SK-N-SH (cell line): ENCODE results near the gene CLTCL1. TPM values are rescaled to one million over a fixed set of nuclear protein-coding genes. Genes with fewer than 3 reads are reported as not detected.

Source experiments
- CTCF ChIA-PET: fragments of 300-600, 350-600 bp; formaldehyde crosslinking; extraction: SDS; loops from one replicate; lab custom pipeline; 2021; lab: Yijun Ruan, JAX
- POLR2A ChIA-PET: fragments of 350-600 bp; sonication (Branson Sonifier 250); formaldehyde crosslinking; extraction: SDS; loops from one replicate; lab custom pipeline; 2020; ENCODE audit warnings: antibody characterized with exemption, inconsistent platforms; lab: Yijun Ruan, JAX
- DNase-seq: peaks from one replicate; pipeline ENCODE4 v3.0.0; 2012
- H2AFZ ChIP-seq: fragments of 200-600 bp; sonication (generic); 2 replicates; pipeline ENCODE4 v1.8.1; 2016; ENCODE audit warnings: antibody characterized with exemption, mild to moderate bottlenecking, low read depth
- H3F3A ChIP-seq: fragments of 200-600 bp; sonication (generic); replicated peaks from 2 replicates; pipeline ENCODE3; 2016; ENCODE audit warnings: antibody characterized with exemption, mild to moderate bottlenecking; ENCODE audit not compliant: insufficient read depth
- H3K27ac ChIP-seq, 2 experiments: fragments of 200-500 bp in 1 of 2; fragments of 200-600 bp in 1 of 2; sonication (Bioruptor generic) in 1 of 2; sonication (generic), shearing (Covaris generic) in 1 of 2; 2 replicates each; pipeline versions ENCODE4 v1.5.1 to v1.6.1; 2014 to 2016; ENCODE audit warnings: low read depth in 2 of 2, inconsistent platforms in 1 of 2, low read length in 1 of 2, mild to moderate bottlenecking in 1 of 2, mixed read lengths in 1 of 2
- H3K27me3 ChIP-seq: fragments of 200-600 bp; sonication (generic), shearing (Covaris generic); 2 replicates; pipeline ENCODE4 v1.6.1; 2016; ENCODE audit warnings: mixed run types; ENCODE audit not compliant: insufficient read depth
- H3K36me3 ChIP-seq, 2 experiments: fragments of 200-500 bp in 1 of 2; fragments of 200-600 bp in 1 of 2; sonication (Bioruptor generic) in 1 of 2; sonication (generic) in 1 of 2; replicated peaks in 1 of 2; 2 replicates each; pipeline versions ENCODE3 to v1.5.1; 2014 to 2016; ENCODE audit warnings: low read length in 1 of 2, mild to moderate bottlenecking in 1 of 2; ENCODE audit not compliant: insufficient read depth in 2 of 2, control insufficient read depth in 1 of 2
- H3K4me1 ChIP-seq, 2 experiments: fragments of 200-500 bp in 1 of 2; fragments of 200-600 bp in 1 of 2; sonication (Bioruptor generic) in 1 of 2; sonication (generic), shearing (Covaris generic) in 1 of 2; 2 replicates each; pipeline versions ENCODE4 v1.5.1 to v1.6.1; 2014 to 2016; ENCODE audit warnings: low read depth in 1 of 2, low read length in 1 of 2, mixed run types in 1 of 2; ENCODE audit not compliant: insufficient read depth in 2 of 2, control insufficient read depth in 1 of 2
- H3K4me2 ChIP-seq: fragments of 200-600 bp; sonication (generic), shearing (Covaris generic); 2 replicates; pipeline ENCODE4 v1.6.1; 2017; ENCODE audit warnings: mixed run types
- H3K4me3 ChIP-seq, 2 experiments: fragments of 200-500 bp in 1 of 2; fragments of 200-600 bp in 1 of 2; sonication (Bioruptor generic) in 1 of 2; sonication (generic), shearing (Covaris generic) in 1 of 2; 2 replicates each; pipeline versions ENCODE4 v1.5.1 to v1.8.1; 2014 to 2016; ENCODE audit warnings: low read depth in 2 of 2, inconsistent platforms in 1 of 2, low read length in 1 of 2, mild to moderate bottlenecking in 1 of 2, mixed read lengths in 1 of 2, moderate library complexity in 1 of 2
- H3K79me2 ChIP-seq: fragments of 200-600 bp; sonication (generic); 2 replicates; pipeline ENCODE4 v1.8.1; 2017; ENCODE audit warnings: mild to moderate bottlenecking; ENCODE audit not compliant: insufficient read depth
- H3K9ac ChIP-seq: fragments of 200-600 bp; sonication (generic); 2 replicates; pipeline ENCODE4 v1.6.1; 2017; ENCODE audit warnings: mixed run types
- H3K9me2 ChIP-seq: fragments of 200-600 bp; sonication (generic); 2 replicates; pipeline ENCODE4 v1.6.1; 2017; ENCODE audit warnings: mixed run types
- H3K9me3 ChIP-seq: fragments of 200-600 bp; sonication (generic); 2 replicates; pipeline ENCODE4 v1.6.1; 2017; ENCODE audit warnings: mixed run types, mild to moderate bottlenecking, moderate library complexity
- H4K20me1 ChIP-seq: fragments of 200-600 bp; sonication (generic); 2 replicates; pipeline ENCODE4 v1.6.1; 2017; ENCODE audit warnings: mild to moderate bottlenecking, mixed run types; ENCODE audit not compliant: insufficient read depth
- FOSL2 ChIP-seq: IDR thresholded peaks from 2 replicates; pipeline ENCODE4 v1.4.0; 2012; ENCODE audit warnings: low read depth, mild to moderate bottlenecking, moderate library complexity, borderline replicate concordance
- FOXJ3 ChIP-seq: sonication (generic); formaldehyde crosslinking; IDR thresholded peaks from 2 replicates; pipeline ENCODE4 v1.5.1; 2020; ENCODE audit warnings: mild to moderate bottlenecking, missing genetic modification reagents
- FOXM1 ChIP-seq: IDR thresholded peaks from 2 replicates; pipeline ENCODE4 v1.4.0; 2012; ENCODE audit warnings: low read depth, mild to moderate bottlenecking
- JUND ChIP-seq: IDR thresholded peaks from 2 replicates; pipeline ENCODE4 v1.4.0; 2012
- MXI1 ChIP-seq: IDR thresholded peaks from 2 replicates; pipeline ENCODE4 v1.6.1; 2012; ENCODE audit warnings: mild to moderate bottlenecking, low read depth, low read length, improper control_type of control experiment
- POLR2AphosphoS5 ChIP-seq: IDR thresholded peaks from 2 replicates; pipeline ENCODE4 v1.6.1; 2012; ENCODE audit warnings: low read depth, low read length
- RCOR1 ChIP-seq: fragments of 150-350 bp; IDR thresholded peaks from 2 replicates; pipeline ENCODE4 v1.6.1; 2017; ENCODE audit warnings: antibody characterized with exemption, low read length
- RXRA ChIP-seq: IDR thresholded peaks from 2 replicates; pipeline ENCODE4 v1.4.0; 2012; ENCODE audit warnings: low read depth, mild to moderate bottlenecking, borderline replicate concordance
- SIN3A ChIP-seq: IDR thresholded peaks from 2 replicates; pipeline ENCODE4 v1.6.1; 2012; ENCODE audit warnings: low read depth, mild to moderate bottlenecking, low read length, moderate library complexity, borderline replicate concordance
- TAF1 ChIP-seq: IDR thresholded peaks from 2 replicates; pipeline ENCODE4 v1.6.1; 2012; ENCODE audit warnings: low read depth, mild to moderate bottlenecking, low read length, moderate library complexity, borderline replicate concordance
- YY1 ChIP-seq: IDR thresholded peaks from 2 replicates; pipeline ENCODE4 v1.4.0; 2012; ENCODE audit warnings: low read depth, mild to moderate bottlenecking
- WGBS: methylation state at CpG from one replicate; pipeline ENCODE4 v1.1.6; 2017; ENCODE audit warnings: low lambda C conversion rate; 5-methylcytosine and 5-hydroxymethylcytosine counted together
- polyA plus RNA-seq, 3 experiments: library from polyadenylated mRNA; depleted of rRNA; stranded (reverse); fragments of >200 nt; gene quantifications; 2 replicates each; pipeline ENCODE4 v1.2.3, GENCODE V29; 2012
- TF ChIP-seq, protein P1 (sequence below): IDR thresholded peaks from 2 replicates; pipeline ENCODE4 v1.4.0; 2012; ENCODE audit warnings: low read depth, borderline replicate concordance
- TF ChIP-seq, protein P2 (sequence below): fragments of 150-350 bp; IDR thresholded peaks from 2 replicates; pipeline ENCODE4 v1.6.1; 2017; ENCODE audit warnings: antibody characterized with exemption, low read length, low read depth, borderline replicate concordance
- TF ChIP-seq, protein P3 (sequence below): IDR thresholded peaks from 2 replicates; pipeline ENCODE4; 2012
- TF ChIP-seq, protein P4 (sequence below): fragments of 150-350 bp; IDR thresholded peaks from 2 replicates; pipeline ENCODE4 v1.6.1; 2016; ENCODE audit warnings: mild to moderate bottlenecking, low read depth, low read length
- TF ChIP-seq, protein P5 (sequence below): IDR thresholded peaks from 2 replicates; pipeline ENCODE4 v1.4.0; 2012; ENCODE audit warnings: low read depth
- TF ChIP-seq, protein P6 (sequence below): fragments of 200-600 bp; sonication (generic); IDR thresholded peaks from 2 replicates; pipeline ENCODE4 v1.6.1; 2017; ENCODE audit warnings: antibody characterized with exemption, mild to moderate bottlenecking, moderate library complexity

CLTCL1 gene
- polyA plus RNA-seq, 1 of the 3 experiments (the other 2 are of a cell fraction), result 6.7 TPM

DNA sequence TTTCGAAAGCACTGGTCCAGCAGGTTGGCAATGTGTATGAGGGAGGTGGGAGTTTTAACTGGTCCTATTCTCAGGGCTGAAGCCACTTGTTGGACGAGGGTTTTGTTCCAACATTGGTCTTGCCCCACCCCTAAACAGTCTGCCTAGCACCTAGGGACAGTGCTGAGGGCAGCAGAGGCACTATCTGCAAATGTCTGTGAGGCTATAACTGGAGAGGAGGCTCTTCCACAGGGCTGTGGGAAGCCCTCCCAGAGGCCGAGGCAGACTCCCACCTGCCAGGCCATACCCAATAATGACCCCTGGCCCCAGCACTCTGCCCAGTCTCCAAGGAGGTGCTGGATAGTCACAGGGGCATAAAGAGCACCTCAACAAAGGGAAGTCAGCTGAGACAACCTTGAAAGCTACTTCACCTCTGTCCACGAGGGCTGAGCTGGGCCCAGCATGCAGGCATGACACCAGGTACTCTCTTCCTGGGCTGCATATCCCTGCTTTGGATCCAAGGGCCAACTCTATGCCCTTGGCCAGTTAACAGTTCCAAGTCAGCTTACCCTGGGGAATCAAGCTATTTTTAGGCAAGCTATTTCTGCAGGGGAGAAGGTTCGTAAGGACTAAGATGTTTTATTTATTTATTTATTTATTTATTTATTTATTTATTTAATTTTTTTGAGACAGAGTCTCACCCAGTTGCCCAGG is 72.8 kb downstream of the CLTCL1 start (continued):
- TF ChIP-seq, protein P1, sequence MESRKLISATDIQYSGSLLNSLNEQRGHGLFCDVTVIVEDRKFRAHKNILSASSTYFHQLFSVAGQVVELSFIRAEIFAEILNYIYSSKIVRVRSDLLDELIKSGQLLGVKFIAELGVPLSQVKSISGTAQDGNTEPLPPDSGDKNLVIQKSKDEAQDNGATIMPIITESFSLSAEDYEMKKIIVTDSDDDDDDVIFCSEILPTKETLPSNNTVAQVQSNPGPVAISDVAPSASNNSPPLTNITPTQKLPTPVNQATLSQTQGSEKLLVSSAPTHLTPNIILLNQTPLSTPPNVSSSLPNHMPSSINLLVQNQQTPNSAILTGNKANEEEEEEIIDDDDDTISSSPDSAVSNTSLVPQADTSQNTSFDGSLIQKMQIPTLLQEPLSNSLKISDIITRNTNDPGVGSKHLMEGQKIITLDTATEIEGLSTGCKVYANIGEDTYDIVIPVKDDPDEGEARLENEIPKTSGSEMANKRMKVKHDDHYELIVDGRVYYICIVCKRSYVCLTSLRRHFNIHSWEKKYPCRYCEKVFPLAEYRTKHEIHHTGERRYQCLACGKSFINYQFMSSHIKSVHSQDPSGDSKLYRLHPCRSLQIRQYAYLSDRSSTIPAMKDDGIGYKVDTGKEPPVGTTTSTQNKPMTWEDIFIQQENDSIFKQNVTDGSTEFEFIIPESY, result no peak
- TF ChIP-seq FOSL2, result no peak
- no peak for TF ChIP-seq FOXM1

DNA sequence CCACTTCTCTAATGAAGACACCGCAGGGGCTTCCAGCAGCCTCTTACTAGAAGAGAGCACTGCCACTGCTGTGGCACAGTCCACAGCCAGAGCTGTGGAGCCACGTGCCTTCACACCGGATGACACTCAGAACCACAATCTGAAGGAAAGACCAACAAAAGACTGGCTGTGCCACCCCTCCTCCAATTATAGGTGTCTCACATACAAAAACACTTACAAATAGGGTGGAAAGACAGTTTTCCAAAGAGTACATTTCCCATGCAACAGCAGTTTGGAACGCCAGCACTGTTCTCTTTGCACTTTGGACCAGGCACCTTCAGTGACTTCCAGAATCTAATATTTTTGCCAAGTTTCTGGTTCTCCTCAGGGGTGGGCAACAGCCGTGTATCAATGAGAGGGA is 74.9 kb downstream of the CLTCL1 start:
- Histone ChIP-seq H3K9ac (no peak overlapping the region), H3F3A (peaks cover 8% of the 10 kb centered on the region), H3K27me3 (no peaks in the 10 kb centered on the region)
- CTCF ChIA-PET, result interaction anchor here (2.5 kb wide), 1 partner anchor 37 kb away, joined by 7 read pairs; no protein-coding TSS in a partner anchor
- TF ChIP-seq RCOR1 (no peak), POLR2AphosphoS5 (no peak), YY1 (no peak), MXI1 (no peak), TAF1 (no peak), FOXJ3 (CRISPR knock-in tag) (no peak), RXRA (no peak), SIN3A (no peak), JUND (no peak)
- TF ChIP-seq, protein P2, sequence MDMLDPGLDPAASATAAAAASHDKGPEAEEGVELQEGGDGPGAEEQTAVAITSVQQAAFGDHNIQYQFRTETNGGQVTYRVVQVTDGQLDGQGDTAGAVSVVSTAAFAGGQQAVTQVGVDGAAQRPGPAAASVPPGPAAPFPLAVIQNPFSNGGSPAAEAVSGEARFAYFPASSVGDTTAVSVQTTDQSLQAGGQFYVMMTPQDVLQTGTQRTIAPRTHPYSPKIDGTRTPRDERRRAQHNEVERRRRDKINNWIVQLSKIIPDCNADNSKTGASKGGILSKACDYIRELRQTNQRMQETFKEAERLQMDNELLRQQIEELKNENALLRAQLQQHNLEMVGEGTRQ, result no peak
- TF ChIP-seq, protein P3, sequence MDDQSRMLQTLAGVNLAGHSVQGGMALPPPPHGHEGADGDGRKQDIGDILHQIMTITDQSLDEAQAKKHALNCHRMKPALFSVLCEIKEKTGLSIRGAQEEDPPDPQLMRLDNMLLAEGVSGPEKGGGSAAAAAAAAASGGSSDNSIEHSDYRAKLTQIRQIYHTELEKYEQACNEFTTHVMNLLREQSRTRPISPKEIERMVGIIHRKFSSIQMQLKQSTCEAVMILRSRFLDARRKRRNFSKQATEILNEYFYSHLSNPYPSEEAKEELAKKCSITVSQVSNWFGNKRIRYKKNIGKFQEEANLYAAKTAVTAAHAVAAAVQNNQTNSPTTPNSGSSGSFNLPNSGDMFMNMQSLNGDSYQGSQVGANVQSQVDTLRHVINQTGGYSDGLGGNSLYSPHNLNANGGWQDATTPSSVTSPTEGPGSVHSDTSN, result no peak
- TF ChIP-seq, protein P4, sequence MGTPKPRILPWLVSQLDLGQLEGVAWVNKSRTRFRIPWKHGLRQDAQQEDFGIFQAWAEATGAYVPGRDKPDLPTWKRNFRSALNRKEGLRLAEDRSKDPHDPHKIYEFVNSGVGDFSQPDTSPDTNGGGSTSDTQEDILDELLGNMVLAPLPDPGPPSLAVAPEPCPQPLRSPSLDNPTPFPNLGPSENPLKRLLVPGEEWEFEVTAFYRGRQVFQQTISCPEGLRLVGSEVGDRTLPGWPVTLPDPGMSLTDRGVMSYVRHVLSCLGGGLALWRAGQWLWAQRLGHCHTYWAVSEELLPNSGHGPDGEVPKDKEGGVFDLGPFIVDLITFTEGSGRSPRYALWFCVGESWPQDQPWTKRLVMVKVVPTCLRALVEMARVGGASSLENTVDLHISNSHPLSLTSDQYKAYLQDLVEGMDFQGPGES, result no peak
- TF ChIP-seq, protein P5, sequence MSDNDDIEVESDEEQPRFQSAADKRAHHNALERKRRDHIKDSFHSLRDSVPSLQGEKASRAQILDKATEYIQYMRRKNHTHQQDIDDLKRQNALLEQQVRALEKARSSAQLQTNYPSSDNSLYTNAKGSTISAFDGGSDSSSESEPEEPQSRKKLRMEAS, result no peak
- TF ChIP-seq, protein P6, sequence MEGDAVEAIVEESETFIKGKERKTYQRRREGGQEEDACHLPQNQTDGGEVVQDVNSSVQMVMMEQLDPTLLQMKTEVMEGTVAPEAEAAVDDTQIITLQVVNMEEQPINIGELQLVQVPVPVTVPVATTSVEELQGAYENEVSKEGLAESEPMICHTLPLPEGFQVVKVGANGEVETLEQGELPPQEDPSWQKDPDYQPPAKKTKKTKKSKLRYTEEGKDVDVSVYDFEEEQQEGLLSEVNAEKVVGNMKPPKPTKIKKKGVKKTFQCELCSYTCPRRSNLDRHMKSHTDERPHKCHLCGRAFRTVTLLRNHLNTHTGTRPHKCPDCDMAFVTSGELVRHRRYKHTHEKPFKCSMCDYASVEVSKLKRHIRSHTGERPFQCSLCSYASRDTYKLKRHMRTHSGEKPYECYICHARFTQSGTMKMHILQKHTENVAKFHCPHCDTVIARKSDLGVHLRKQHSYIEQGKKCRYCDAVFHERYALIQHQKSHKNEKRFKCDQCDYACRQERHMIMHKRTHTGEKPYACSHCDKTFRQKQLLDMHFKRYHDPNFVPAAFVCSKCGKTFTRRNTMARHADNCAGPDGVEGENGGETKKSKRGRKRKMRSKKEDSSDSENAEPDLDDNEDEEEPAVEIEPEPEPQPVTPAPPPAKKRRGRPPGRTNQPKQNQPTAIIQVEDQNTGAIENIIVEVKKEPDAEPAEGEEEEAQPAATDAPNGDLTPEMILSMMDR, result no peak
- TF ChIP-seq, all 33 proteins: peak for 0
- Histone ChIP-seq H3K27ac (no peak overlapping the region), H2AFZ (no peak overlapping the region), H3K4me2 (no peak overlapping the region), H3K9me3 (no peaks in the 10 kb centered on the region), H4K20me1 (no peaks in the 10 kb centered on the region), H3K4me3 (no peak overlapping the region), H3K36me3 (peaks cover 5 to 28% of the 10 kb centered on the region in 2 experiments), H3K4me1 (peaks cover 0 to 10% of the 10 kb centered on the region in 2 experiments; a peak in 2 of 4 replicates), H3K9me2 (no peaks in the 10 kb centered on the region), H3K79me2 (no peaks in the 10 kb centered on the region)
- POLR2A ChIA-PET, result no interaction called here
- no peak for DNase-seq
- WGBS, result 94% methylated on average over 5 of the region's 5 CpGs
